GM19468 (cell line): Measurements from ENCODE around the gene FGFRL1.
"Not testable (repeated sequence)": the region's sequence is repeated elsewhere in the genome, so short reads cannot be mapped to it uniquely, and the experiment has no call there.

Experiments
- ATAC-seq: cut with Tn5 transposase; IDR thresholded peaks from one replicate; pipeline ENCODE4 v1.9.1; 2021; ENCODE audit warnings: mild to moderate bottlenecking, moderate library complexity, moderate number of reproducible peaks; ENCODE audit not compliant: unreplicated experiment; ENCODE audit errors: extremely low read depth

FGFRL1 gene

DNA sequence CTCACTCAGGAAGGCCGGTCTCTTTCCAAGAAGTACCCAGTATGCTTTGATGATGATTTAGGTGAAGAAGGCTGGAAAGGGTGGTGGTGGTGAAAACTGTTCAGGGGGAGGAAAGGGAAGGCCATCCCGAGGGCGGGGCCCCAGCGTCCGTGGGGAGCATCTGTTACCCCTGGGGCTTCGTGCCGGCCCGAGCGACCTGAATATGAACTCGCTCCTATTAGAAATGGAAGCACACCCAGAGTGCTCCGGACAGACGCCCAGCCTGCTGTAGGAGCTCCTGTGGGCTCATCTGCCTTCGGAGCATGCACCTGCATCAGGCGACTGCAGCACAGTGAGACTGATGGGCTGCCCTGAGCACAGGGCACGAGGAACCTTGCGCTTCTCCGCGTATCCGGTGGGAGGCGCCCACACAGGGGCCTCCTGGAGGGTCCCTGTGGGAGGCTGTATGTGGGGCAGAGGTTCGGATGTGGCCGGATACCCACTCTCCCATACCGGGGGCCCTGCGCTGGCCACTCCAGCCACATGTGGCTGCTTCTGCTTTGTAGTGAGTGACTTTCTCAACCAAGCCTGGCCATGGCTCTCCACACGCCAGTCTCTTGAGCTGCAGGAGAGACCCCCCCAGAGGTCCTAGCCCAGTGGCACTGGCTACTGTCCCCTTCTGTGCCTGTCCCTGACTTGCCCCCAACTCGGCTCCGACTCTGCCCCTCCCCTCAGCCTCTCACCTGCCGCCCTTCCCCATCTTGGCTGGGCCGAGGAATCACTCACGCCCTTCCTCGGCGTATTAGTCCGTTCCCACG is 36.7 kb downstream of the FGFRL1 start:
- ATAC-seq: no peak

DNA sequence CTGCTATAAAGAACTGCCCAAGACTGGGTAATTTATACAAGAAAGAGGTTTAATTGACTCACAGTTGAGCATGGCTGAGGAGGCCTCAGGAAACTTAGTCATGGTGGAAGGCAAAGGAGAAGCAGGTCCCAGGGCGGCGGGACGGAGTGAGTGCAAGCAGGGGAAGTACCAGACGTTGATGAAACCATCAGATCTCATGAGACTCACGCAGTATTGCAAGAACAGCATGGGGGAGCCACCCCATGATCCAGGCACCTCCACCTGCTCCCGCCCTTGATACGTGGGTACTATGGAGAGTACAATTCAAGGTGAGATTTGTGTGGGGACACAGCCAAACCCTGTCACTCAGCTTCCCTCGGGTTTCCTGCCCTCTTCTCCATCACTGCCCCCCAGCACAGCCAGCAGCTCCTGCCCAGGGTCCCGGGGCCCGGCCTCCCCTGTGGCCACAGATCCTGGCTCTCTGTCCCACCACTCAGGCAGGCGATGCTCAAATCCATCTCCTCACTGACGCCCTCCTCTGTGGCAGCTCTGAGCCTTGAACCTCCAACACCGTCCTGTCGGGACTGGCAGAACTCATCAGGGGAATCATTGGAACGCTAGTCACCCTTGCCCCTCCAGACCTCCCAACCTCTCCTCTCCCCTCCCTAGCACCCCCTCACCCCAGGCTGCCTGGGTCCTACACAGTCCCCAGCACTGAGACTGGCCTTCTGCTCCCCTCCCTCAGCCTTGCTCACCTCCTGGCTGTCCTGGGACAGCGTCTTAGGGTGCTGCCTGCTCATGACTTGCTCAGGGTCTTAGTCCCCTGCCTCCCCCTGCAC is 37.6 kb downstream of the FGFRL1 start:
- ATAC-seq: no peak

- no peak for ATAC-seq
These were observed 38.1 kb downstream of the FGFRL1 start for GRCh38 chr4:1049591-1049905.

DNA sequence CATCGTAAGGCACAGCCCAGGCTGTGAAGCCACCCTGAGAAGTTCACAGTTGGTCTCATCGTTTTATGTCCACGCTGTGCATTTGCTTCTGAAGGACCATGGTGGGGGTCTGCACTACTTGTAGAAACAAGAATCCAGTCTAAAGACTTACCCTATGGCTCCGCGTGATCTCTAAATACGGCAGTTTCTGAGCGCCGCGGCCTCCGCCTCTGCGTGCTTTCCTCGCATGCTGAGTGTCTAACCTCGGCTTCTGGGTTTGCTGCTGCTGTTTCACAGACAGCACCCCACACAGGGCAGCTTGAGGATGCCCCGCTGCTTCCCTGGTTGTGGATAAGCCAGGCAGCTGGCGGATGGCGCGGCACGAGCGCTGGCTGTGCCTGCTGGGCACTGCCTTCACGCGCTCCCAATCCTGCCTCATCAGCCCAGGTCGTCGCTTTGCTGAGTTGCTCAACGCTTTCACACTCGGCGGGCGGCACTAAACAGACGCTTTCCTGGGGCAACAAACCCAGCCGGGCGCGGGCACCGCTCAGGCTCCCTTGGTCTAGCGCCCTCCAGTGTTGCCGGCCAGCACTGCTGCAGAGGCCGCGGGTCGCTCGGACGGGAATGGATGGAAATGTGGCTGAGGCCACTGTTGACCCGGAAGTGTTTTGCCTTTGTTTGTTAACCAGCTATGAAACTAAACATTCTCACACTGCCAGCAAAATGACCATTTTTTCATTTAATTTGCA is 39.2 kb downstream of the FGFRL1 start:
- ATAC-seq: no peak

- ATAC-seq: no peak
These were observed 40.0 kb downstream of the FGFRL1 start for GRCh38 chr4:1051472-1051871.

- no peak for ATAC-seq
These were observed 40.8 kb downstream of the FGFRL1 start for GRCh38 chr4:1052231-1052671.

DNA sequence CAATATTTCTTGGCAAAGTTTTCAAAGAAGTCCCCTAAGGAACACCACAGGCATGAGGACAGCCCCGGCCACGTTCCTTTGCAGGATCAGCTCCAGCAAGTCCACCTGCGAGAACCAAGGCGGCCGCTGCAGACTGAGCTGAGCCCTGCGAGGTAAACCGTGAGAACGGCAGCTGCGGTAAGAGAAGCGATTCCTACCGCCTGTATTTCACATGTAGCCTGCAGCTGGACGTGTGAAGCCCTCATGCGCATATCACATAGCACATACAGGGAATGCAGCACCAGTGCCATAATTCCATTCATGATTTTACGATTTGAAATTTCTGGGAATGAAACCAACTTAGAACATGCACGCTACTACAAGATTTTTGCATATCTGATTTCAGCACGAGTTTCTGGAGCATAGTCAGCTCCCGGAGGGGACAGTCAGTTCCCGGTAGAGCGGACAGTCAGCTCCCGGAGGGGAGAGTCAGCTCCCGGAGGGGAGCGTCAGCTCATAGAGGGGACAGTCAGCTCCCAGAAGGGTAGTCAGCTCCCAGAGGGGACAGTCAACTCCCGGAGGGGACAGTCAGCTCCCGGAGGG is 41.7 kb downstream of the FGFRL1 start:
- ATAC-seq: no peak

DNA sequence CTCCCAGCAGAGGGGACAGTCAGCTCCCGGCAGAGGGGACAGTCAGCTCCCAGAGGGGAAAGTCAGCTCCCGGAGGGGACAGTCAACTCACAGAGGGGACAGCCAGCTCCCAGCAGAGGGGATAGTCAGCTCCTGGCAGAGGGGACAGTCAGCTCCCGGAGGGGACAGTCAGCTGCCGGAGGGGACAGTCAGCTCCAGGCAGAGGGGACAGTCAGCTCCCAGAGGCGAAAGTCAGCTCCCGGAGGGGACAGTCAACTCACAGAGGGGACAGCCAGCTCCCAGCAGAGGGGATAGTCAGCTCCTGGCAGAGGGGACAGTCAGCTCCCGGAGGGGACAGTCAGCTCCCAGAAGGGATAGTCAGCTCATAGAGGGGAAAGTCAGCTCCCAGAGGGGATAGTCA is 42.5 kb downstream of the FGFRL1 start:
- not testable (repeated sequence) for ATAC-seq

- ATAC-seq: not testable (repeated sequence)
These were observed 43.3 kb downstream of the FGFRL1 start for GRCh38 chr4:1054696-1055242.

DNA sequence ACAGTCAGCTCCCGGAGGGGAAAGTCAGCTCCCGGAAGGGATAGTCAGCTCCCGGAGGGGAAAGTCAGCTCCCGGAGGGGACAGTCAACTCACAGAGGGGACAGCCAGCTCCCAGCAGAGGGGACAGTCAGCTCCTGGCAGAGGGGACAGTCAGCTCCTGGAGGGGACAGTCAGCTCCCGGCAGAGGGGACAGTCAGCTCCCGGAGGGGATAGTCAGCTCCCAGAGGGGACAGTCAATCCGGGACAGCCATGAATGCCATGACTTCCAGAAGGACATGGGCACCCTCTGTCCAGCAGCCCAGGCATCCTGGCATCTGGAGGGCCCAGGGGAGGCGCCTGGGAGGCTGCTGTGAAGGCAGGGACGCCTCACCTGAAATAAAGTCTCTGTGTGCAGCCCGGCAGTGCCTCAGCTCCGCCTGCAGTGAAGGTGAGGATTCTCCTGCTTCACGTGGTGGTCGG is 43.8 kb downstream of the FGFRL1 start:
- ATAC-seq: not testable (repeated sequence)

- peak; percentile 46 for ATAC-seq
These were observed 44.5 kb downstream of the FGFRL1 start for GRCh38 chr4:1055721-1056590.

GRCh38 chr4:1056671-1057402 is 45.4 kb downstream of the FGFRL1 start:
- no peak for ATAC-seq

DNA sequence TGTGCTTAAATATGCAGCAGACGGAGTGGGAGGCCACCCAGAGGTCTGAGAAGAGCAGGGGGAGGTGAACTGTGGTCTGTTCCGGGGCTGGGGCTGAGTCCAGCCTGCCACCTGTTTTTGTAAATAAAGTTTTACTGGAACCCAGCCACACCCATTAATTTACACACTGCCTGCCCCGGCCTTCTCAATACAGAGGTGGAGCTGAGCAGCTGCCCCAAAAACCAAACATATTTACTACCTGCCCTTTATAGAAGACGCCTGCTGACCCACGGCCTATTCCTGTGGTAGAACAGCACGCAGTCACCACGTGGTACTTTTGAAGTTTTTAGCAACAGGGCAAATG is 45.9 kb downstream of the FGFRL1 start:
- ATAC-seq: no peak

GRCh38 chr4:1058198-1058996 is 47.0 kb downstream of the FGFRL1 start:
- no peak for ATAC-seq

DNA sequence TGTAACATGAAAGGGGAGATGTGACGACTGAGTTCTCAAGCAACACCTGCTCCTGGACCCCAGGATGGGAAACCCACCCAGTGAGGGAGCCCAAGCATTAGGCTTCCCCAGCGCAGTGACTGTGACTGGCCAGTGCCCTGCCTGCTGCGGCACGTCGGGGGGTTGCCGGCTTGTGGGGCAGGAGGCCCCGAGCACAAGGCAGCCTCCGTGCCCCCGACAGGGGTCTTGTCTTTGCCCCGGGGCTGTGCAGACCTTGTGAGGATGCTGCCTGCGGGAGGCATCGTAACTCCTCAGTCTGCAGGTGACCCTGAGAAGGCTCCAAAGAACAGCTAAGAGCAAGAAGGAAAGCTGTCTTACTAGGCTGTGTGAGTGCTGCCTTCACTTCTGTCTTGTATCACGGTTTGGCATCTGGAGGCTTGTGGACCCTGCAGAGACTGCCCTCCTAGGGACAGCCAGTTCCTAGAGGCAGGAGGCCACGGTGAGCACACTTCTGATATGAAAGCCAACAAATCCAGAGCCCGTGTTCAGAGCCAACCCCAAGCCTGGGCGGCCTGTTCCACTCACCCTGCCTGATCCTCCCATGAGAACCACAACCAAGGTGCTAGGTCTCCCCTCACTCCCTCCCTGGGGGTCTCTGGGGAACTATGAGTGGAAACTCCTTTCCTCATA is 47.7 kb downstream of the FGFRL1 start:
- no peak for ATAC-seq

DNA sequence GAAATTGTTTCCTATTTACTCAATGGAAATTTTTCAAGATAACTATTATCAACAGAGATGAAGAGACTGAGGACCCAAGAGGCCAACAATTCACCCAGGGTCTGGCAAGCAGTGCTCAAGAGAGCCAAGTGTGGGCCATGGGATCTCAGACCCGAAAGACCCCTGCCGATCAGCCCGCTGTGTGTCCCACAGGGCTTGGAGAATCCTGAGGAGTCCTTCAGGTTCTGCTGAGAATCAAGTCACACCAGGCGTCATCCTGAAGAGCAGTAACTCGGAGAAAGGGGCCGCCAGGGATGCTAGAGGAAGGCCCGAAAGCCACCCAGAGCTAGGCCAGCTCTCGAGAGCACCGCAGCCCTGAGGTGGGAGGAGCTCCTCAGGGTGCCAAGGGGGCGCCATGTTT is 48.7 kb downstream of the FGFRL1 start:
- no peak for ATAC-seq

GRCh38 chr4:1060621-1061020 is 49.2 kb downstream of the FGFRL1 start:
- ATAC-seq: no peak
